ENCODE data around the gene CKM. TPM values are rescaled to one million over a fixed set of nuclear protein-coding genes. Genes with fewer than 3 reads are reported as not detected.

The CKM gene
- total and polyA plus RNA-seq, 2 donors (not counting 3 experiments of a cell fraction or from before 2014, with no cell fraction given): not detected

GRCh38 chr19:45349126-45349415 lies 26.4 kb upstream of the CKM start:
- no peak overlapping the region for H2AFZ ChIP-seq (ENCODE audit: low read depth, low read length)
- POLR2A ChIA-PET: no interaction called here
- no peak overlapping the region for H3K4me2 ChIP-seq (ENCODE audit: insufficient read depth, low read length)
- dilution Hi-C loops (cut with MboI; ENCODE audit: extremely low pct_ligation_motif_present, low sequenced_read_pairs): no loop called here
- no peak overlapping the region for H3K4me3 ChIP-seq (replicated peaks in 1 of 3; ENCODE audit: insufficient read depth in 1 of 3, low read depth in 1 of 3, low read length in 3 of 3)
- H4K20me1 ChIP-seq (replicated peaks; ENCODE audit: control insufficient read depth, extremely low read depth, insufficient read depth, low read length): no peaks in the 10 kb centered on the region
- CTCF ChIA-PET: no interaction called here
- no peaks in the 10 kb centered on the region for H3K79me2 ChIP-seq (ENCODE audit: control insufficient read depth, insufficient read depth, low read length)
- H3K27ac ChIP-seq (ENCODE audit: insufficient read depth, low read depth, low read length): no peak overlapping the region
- no peak for TF ChIP-seq JUN (IDR thresholded peaks at IDR 0.05; ENCODE audit: borderline replicate concordance, insufficient read depth, insufficient read length, low read depth)
- TF ChIP-seq MAX (IDR thresholded peaks at IDR 0.05; ENCODE audit: insufficient read depth, insufficient read length): no peak
- H3K9me1 ChIP-seq (replicated peaks; ENCODE audit: control insufficient read depth, extremely low read depth, insufficient read depth, low read length): no peaks in the 10 kb centered on the region
- H3K4me1 ChIP-seq (ENCODE audit: control insufficient read depth, extremely low read depth, insufficient read depth, low read length): no peaks in the 10 kb centered on the region
- H3K27me3 ChIP-seq (ENCODE audit: control insufficient read depth in 2 of 2, insufficient read depth in 2 of 2, low read length in 2 of 2): no peaks in the 10 kb centered on the region
- peaks cover 3 to 24% of the 10 kb centered on the region in 2 experiments for H3K36me3 ChIP-seq (ENCODE audit: control insufficient read depth in 2 of 2, extremely low read depth in 1 of 2, insufficient read depth in 2 of 2, low read length in 2 of 2)
- H3K9ac ChIP-seq (replicated peaks; ENCODE audit: extremely low read depth, insufficient read depth, low read length): no peak overlapping the region
- FAIRE-seq: no peak
- DNase-seq (ENCODE audit: low read depth, low spot score): no peak
- BruUV-seq (replicated peaks): no TSS peak
- H3K9me3 ChIP-seq (replicated peaks; ENCODE audit: control insufficient read depth, insufficient read depth, low read length): no peaks in the 10 kb centered on the region
- intact Hi-C loops (cut with micrococcal nuclease): no loop called here

- no peak overlapping the region for H3K4me2 ChIP-seq (ENCODE audit: insufficient read depth, low read length)
- TF ChIP-seq MYC (IDR thresholded peaks at IDR 0.05; ENCODE audit: low read depth, low read length) (no peak), POLR2AphosphoS5 (IDR thresholded peaks at IDR 0.05; ENCODE audit: insufficient read depth, low read depth, low read length) (peak; percentile 28)
- no TSS peak for BruUV-seq (replicated peaks)
- no peaks in the 10 kb centered on the region for H3K79me2 ChIP-seq (ENCODE audit: control insufficient read depth, insufficient read depth, low read length)
- FAIRE-seq: no peak
- DNase-seq (ENCODE audit: low read depth, low spot score): no peak
- POLR2A ChIA-PET: no interaction called here
- H3K4me1 ChIP-seq (ENCODE audit: control insufficient read depth, extremely low read depth, insufficient read depth, low read length): no peaks in the 10 kb centered on the region
- H3K9me1 ChIP-seq (replicated peaks; ENCODE audit: control insufficient read depth, extremely low read depth, insufficient read depth, low read length): no peaks in the 10 kb centered on the region
- no peaks in the 10 kb centered on the region for H3K27me3 ChIP-seq (ENCODE audit: control insufficient read depth in 2 of 2, insufficient read depth in 2 of 2, low read length in 2 of 2)
- H3K36me3 ChIP-seq (ENCODE audit: control insufficient read depth in 2 of 2, extremely low read depth in 1 of 2, insufficient read depth in 2 of 2, low read length in 2 of 2): peaks cover 3 to 22% of the 10 kb centered on the region in 2 experiments
- H3K9ac ChIP-seq (replicated peaks; ENCODE audit: extremely low read depth, insufficient read depth, low read length): no peak overlapping the region
- no peak overlapping the region for H2AFZ ChIP-seq (ENCODE audit: low read depth, low read length)
- no peak overlapping the region for H3K4me3 ChIP-seq (replicated peaks in 1 of 3; ENCODE audit: insufficient read depth in 1 of 3, low read depth in 1 of 3, low read length in 3 of 3)
- H4K20me1 ChIP-seq (replicated peaks; ENCODE audit: control insufficient read depth, extremely low read depth, insufficient read depth, low read length): no peaks in the 10 kb centered on the region
- intact Hi-C loops (cut with micrococcal nuclease): no loop called here
- no peak overlapping the region for H3K27ac ChIP-seq (ENCODE audit: insufficient read depth, low read depth, low read length)
- dilution Hi-C loops (cut with MboI; ENCODE audit: extremely low pct_ligation_motif_present, low sequenced_read_pairs): no loop called here
- CTCF ChIA-PET: no interaction called here
- H3K9me3 ChIP-seq (replicated peaks; ENCODE audit: control insufficient read depth, insufficient read depth, low read length): no peaks in the 10 kb centered on the region
These were observed 25.9 kb upstream of the CKM start for GRCh38 chr19:45348367-45349125.
